ENCODE data around the gene ZBTB7C. TPM values are rescaled to one million over a fixed set of nuclear protein-coding genes. Genes with fewer than 3 reads are reported as not detected.

Gene ZBTB7C
- total RNA-seq, 2 donors from 2014 or later, result 25.1 to 36.4 TPM

DNA sequence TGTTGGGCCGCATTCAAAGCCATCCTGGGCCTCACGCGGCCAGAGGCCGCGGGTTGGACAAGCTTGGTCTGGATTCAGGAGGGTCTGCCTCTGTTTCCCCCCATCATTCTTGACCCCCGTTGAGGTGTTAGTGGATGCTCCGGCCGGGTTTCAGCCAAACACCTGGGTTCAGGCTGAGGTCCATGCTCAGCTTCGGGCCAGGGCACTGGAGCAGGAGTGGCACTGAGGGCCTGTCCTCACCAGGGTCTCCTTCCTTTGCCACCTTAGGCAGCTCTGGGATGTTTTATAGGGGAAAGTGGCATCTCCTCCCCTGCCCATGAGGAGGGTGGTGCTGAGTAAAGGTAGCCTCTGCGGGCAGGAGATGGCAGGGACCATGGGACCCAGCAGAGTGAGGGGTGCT lies 401.8 kb downstream of the ZBTB7C start:
- Histone ChIP-seq H3K36me3 (no peaks in the 10 kb centered on the region), H3K9me3 (no peaks in the 10 kb centered on the region), H3K4me1 (no peaks in the 10 kb centered on the region), H3K4me3 (no peak overlapping the region), H3K9ac (ENCODE audit: low read depth in 2 of 2, low read length in 2 of 2) (no peak overlapping the region), H3K27ac (no peak overlapping the region), H3K27me3 (no peaks in the 10 kb centered on the region)
- no peak for DNase-seq
- TF ChIP-seq, protein P1, sequence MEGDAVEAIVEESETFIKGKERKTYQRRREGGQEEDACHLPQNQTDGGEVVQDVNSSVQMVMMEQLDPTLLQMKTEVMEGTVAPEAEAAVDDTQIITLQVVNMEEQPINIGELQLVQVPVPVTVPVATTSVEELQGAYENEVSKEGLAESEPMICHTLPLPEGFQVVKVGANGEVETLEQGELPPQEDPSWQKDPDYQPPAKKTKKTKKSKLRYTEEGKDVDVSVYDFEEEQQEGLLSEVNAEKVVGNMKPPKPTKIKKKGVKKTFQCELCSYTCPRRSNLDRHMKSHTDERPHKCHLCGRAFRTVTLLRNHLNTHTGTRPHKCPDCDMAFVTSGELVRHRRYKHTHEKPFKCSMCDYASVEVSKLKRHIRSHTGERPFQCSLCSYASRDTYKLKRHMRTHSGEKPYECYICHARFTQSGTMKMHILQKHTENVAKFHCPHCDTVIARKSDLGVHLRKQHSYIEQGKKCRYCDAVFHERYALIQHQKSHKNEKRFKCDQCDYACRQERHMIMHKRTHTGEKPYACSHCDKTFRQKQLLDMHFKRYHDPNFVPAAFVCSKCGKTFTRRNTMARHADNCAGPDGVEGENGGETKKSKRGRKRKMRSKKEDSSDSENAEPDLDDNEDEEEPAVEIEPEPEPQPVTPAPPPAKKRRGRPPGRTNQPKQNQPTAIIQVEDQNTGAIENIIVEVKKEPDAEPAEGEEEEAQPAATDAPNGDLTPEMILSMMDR (IDR thresholded peaks at IDR 0.05), result no peak
- intact Hi-C loops (cut with DNase I), result loop anchor here (5.0 kb wide), 1 partner anchor 75 kb away; the partner anchor contains the start of gene SMAD2

DNA sequence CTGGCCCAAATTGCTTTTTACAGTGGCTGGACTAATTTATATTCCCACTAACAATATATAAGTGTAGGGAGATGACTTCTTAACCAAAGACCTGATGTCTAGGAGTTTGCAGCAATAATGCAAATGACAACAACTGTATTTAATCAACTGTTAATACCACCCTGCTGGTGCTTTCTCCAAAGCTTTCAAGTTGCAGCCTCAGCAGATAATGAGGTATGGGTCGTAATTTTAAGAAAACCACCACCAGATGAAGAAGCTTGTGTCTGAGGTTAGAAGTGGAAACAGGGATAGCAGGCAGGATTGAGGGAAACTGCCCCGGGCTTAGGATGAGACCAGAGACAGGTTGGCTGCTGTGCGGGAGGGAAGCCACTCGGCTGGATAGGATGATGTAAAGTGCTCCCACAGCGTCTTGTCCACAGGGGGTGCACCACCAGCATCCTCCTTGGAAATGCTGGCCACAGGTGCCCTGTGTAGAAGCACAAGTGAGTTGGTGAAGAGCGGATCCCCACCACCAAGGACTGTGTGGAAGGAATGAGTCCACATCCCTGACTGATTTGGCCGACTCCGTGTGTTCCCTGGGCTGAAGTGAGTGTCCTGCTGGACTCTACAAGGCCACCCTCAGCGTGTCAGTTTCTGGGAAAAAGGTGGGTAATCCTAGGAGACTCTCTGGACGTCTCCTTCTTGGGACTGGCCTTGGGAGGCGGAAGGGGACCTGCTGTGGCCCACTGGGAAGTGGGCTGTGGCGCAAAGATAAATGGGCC lies 402.6 kb downstream of the ZBTB7C start:
- Histone ChIP-seq H3K36me3 (no peaks in the 10 kb centered on the region), H3K4me1 (no peaks in the 10 kb centered on the region), H3K9me3 (no peaks in the 10 kb centered on the region), H3K27me3 (no peaks in the 10 kb centered on the region), H3K27ac (no peak overlapping the region), H3K4me3 (no peak overlapping the region), H3K9ac (ENCODE audit: low read depth in 2 of 2, low read length in 2 of 2) (no peak overlapping the region)
- no peak for DNase-seq
- TF ChIP-seq, protein P1 (IDR thresholded peaks at IDR 0.05), result no peak
- intact Hi-C loops (cut with DNase I), result loop anchor here (5.0 kb wide), 1 partner anchor 74 kb away; the partner anchor contains the start of gene SMAD2

DNA sequence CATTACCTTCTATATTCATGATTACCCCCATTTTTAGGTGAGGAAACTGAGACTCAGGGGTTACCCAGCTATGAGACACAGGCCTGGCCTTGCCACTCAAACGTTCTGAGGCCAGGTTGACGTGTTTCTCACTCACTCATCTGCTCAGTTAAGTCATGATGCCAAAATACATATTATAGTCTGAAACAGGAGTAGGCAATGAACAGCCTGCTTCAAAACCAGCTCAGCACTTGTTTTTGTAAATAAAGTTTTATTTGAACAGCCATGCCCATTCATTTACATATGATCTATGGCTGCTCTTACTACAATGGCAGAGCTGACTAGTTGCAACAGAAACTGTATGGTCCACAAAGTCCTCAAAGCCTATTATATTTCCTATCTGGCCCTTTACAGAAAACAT lies 404.6 kb downstream of the ZBTB7C start:
- Histone ChIP-seq H3K27ac (no peak overlapping the region), H3K9ac (ENCODE audit: low read depth in 2 of 2, low read length in 2 of 2) (no peak overlapping the region)
- intact Hi-C loops (cut with DNase I), result no loop called here

DNA sequence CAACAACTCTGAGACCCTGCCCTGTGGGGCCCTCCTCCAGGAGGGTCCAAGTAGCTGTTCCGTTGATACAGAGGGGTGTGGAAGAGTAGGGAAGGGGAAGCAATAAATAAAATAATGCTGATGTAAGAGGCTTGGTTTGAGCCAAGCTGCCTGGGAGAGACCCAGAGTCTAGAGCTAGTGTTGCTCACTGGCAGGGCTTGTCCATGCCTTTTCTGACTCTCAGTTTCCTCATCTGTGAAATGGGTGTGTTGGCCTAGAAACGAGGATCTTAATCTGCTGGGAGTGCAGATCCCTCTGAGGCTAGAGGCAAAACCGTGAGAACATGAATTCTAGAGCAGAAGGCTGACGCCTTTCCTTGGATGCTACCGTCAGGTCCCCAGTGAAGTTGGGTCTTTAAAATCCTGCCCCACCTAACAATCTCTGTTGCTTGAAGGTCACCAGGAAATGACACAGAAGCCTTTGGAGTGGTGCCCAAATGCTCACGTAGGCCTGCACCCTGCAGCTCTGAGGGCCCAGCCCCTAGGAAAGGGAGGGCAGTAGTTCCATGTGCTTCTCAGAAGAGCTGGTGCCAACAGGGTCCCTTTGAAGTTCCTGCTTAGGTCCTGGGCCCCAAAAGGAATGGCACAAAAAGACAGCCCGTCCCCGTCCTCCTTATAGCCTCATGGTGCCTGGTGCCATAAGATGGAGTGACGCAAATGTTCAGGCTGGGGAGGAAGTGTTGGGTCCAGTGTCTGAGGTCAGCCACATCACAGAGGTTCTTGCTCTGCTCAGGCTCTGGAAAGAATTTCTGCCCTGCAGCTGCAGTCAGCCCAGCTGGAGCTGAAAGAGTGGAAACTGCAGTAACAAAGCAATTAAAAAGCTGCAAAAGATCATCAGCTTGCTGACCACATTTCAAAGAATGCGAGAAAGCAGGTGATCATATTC lies 405.5 kb downstream of the ZBTB7C start:
- intact Hi-C loops (cut with DNase I), result no loop called here
- no peaks in the 10 kb centered on the region for H3K9me3 ChIP-seq
- no peaks in the 10 kb centered on the region for H3K4me1 ChIP-seq
- H3K27ac ChIP-seq, result no peak overlapping the region
- H3K9ac ChIP-seq (ENCODE audit: low read depth in 2 of 2, low read length in 2 of 2), result peak overlapping the region; percentile 2 to 50
- H3K4me3 ChIP-seq, result no peak overlapping the region
- no peaks in the 10 kb centered on the region for H3K27me3 ChIP-seq
- peak; percentile 76 for DNase-seq
- TF ChIP-seq, protein P1 (IDR thresholded peaks at IDR 0.05), result no peak
- H3K36me3 ChIP-seq, result no peaks in the 10 kb centered on the region

More for the DNA sequence above, 404.6 kb downstream of the ZBTB7C start:
- TF ChIP-seq, protein P1 (IDR thresholded peaks at IDR 0.05), result no peak
- Histone ChIP-seq H3K9me3 (no peaks in the 10 kb centered on the region), H3K27me3 (no peaks in the 10 kb centered on the region), H3K36me3 (no peaks in the 10 kb centered on the region), H3K4me1 (no peaks in the 10 kb centered on the region), H3K4me3 (no peak overlapping the region)
- no peak for DNase-seq

DNA sequence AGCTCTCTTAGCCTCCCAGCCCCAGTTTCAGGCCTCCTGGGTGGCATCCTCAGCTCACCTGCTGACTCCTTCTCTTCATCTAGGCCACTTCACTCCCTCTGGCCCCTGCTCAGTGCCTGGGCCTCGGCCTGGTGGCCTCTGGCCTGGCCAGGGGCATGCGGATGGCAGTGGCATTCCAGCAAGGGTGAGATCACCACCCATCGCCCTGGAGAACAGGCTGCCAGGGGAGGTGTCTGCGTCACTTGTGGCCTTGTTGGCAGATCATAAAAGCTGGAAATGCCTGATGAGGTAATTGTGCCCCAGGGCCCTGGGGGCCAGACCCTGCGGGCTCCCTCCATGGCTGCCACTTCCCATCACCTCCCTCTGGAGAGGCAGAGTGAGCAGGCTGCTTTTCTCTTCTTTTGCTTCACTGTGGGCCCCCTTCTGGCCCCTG lies 406.2 kb downstream of the ZBTB7C start:
- DNase-seq, result peak; percentile 75
- Histone ChIP-seq H3K9ac (ENCODE audit: low read depth in 2 of 2, low read length in 2 of 2) (peak overlapping the region; percentile 1 to 50), H3K27ac (no peak overlapping the region), H3K36me3 (no peaks in the 10 kb centered on the region), H3K27me3 (no peaks in the 10 kb centered on the region), H3K4me1 (no peaks in the 10 kb centered on the region), H3K9me3 (no peaks in the 10 kb centered on the region), H3K4me3 (no peak overlapping the region)
- intact Hi-C loops (cut with DNase I), result no loop called here
- TF ChIP-seq, protein P1 (IDR thresholded peaks at IDR 0.05), result no peak

Data from colonic mucosa (tissue), 4 donors.